H1 (cell line): ENCODE results near the gene AMER2. TPM values are rescaled to one million over a fixed set of nuclear protein-coding genes. Genes with fewer than 3 reads are reported as not detected.

ENCODE experiments used
- BACH1 ChIP-seq: IDR thresholded peaks from 2 replicates; pipeline ENCODE4 v1.6.1; 2012; ENCODE audit warnings: low read length, improper control_type of control experiment
- BRCA1 ChIP-seq: IDR thresholded peaks from 2 replicates; pipeline ENCODE4 v1.6.1; 2012; ENCODE audit warnings: low read depth, low read length, improper control_type of control experiment
- E2F6 ChIP-seq: IDR thresholded peaks from 2 replicates; pipeline ENCODE4 v1.6.1; 2012; ENCODE audit warnings: inconsistent platforms
- EGR1 ChIP-seq: IDR thresholded peaks from 2 replicates; pipeline ENCODE4 v1.6.1; 2011; ENCODE audit warnings: low read depth, low read length, borderline replicate concordance
- FOSL1 ChIP-seq: IDR thresholded peaks from 2 replicates; pipeline ENCODE4 v1.6.1; 2011; ENCODE audit warnings: mild to moderate bottlenecking, low read depth, low read length, moderate library complexity; ENCODE audit not compliant: insufficient read depth
- KDM5A ChIP-seq: fragments of 200-600 bp; IDR thresholded peaks from 2 replicates; pipeline ENCODE4 v1.7.1; 2012; ENCODE audit warnings: mild to moderate bottlenecking, low read length, inconsistent platforms, mixed read lengths
- NRF1 ChIP-seq: IDR thresholded peaks from 2 replicates; pipeline ENCODE4 v1.6.1; 2011; ENCODE audit warnings: mild to moderate bottlenecking, low read depth, low read length, improper control_type of control experiment
- PHF8 ChIP-seq: fragments of 200-600 bp; sonication (generic); conservative IDR thresholded peaks from 2 replicates; pipeline ENCODE4 v1.7.1; 2012; ENCODE audit warnings: low read depth, mild to moderate bottlenecking, inconsistent platforms, low read length, moderate library complexity
- POLR2A ChIP-seq, 2 experiments: IDR thresholded peaks; 1 replicate in 1 of 2; 2 replicates in 1 of 2; pipeline ENCODE4 v1.6.1; 2011; ENCODE audit warnings: low read depth in 2 of 2, low read length in 2 of 2, mild to moderate bottlenecking in 2 of 2; ENCODE audit errors: control extremely low read depth in 1 of 2
- SIN3A ChIP-seq, 2 experiments: IDR thresholded peaks in 1 of 2; conservative IDR thresholded peaks in 1 of 2; 2 replicates each; pipeline ENCODE4 v1.6.1; 2011 to 2012; ENCODE audit warnings: low read length in 2 of 2, improper control_type of control experiment in 1 of 2, low read depth in 1 of 2, mild to moderate bottlenecking in 1 of 2
- SIRT6 ChIP-seq: IDR thresholded peaks from one replicate; pipeline ENCODE4 v1.7.1; 2012; ENCODE audit warnings: low read length, inconsistent platforms
- polyA plus RNA-seq, 7 experiments: library from polyadenylated mRNA; depleted of rRNA in 3 of 7; stranded (reverse) in 5 of 7; unstranded in 2 of 7; fragments of >200 nt in 5 of 7; fragments of 200-250 nt in 2 of 7; gene quantifications; 1 replicate in 5 of 7; 2 replicates in 1 of 7; 4 replicates in 1 of 7; pipeline versions ENCODE4 v1.2.1 to v1.2.3, GENCODE V29; 2011 to 2013; ENCODE audit warnings: missing spikeins in 2 of 7, mixed read lengths in 2 of 7
- total RNA-seq: library from RNA; stranded (reverse); fragmentation: NEBNext Ultra II Directional; extraction: Animal tissue kit (Norgen Biotek cat#: 25700); gene quantifications from 2 replicates; pipeline ENCODE4 v1.2.1, GENCODE V29; 2021

Gene AMER2
- total and polyA plus RNA-seq, 2 of the 8 experiments (the other 6 are each of a cell fraction or from before 2014, with no cell fraction given) = 0.14 to 0.50 TPM

DNA sequence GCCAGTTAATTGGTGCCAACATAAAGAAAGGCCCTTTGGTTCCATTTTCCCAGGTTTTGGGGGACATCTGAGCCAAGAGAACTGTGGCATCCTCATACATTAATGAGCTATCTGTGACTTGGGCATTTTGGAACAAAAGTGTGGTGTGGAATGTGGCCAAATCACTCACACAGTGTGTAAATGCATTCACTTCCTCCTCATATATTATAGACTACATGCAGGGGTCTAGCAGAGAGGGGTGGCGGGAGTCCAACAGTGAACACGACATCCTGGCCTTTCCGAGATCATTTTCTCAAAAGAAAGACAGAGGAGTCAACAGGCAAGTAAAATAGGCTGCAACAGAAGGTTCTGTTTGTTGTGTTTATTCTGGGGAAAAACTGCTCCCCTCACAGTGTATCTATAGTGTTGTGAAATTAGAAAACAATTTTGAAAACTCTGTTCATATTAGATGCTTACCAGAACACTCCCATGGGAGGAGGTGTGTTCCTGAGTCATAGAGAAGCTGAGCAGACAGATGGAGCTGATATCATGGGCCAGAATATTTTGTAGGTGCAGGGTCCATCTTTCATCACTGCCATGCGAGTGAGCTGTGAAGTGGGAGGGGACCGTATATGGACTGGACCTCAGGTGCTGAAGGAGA, 39.2 kb downstream of the AMER2 start (continued):
- TF ChIP-seq BACH1 (no peak), POLR2A (IDR thresholded peaks at IDR 0.05; ENCODE audit: control extremely low read depth in 1 of 2, low read depth in 2 of 2, low read length in 2 of 2) (no peak), KDM5A (no peak), FOSL1 (no peak), SIRT6 (no peak), E2F6 (no peak), SIN3A (conservative IDR thresholded peaks at IDR 0.05 in 1 of 2, IDR thresholded peaks at IDR 0.05 in 1 of 2; ENCODE audit: low read depth in 1 of 2, low read length in 2 of 2) (no peak), BRCA1 (no peak), PHF8 (no peak), NRF1 (no peak), EGR1 (no peak)
- TF ChIP-seq, all 59 proteins: peak for 0
